SU-DHL-6 (cell line): ENCODE results near the gene RCAN1.

Source experiments
- EZH2phosphoT487 ChIP-seq: fragments of 200-600 bp; sonication (generic), shearing (Covaris generic); conservative IDR thresholded peaks from 2 replicates; pipeline ENCODE4 v1.6.1; 2018; ENCODE audit warnings: mild to moderate bottlenecking, antibody characterized with exemption, low read length, moderate library complexity, mixed read lengths
- TF ChIP-seq, protein P1 (sequence below): fragments of 200-600 bp; sonication (generic); IDR thresholded peaks from one replicate; pipeline ENCODE4 v1.5.1; 2017; ENCODE audit warnings: antibody characterized with exemption, mild to moderate bottlenecking, low read length, moderate library complexity; ENCODE audit not compliant: insufficient read depth, poor library complexity, severe bottlenecking

DNA sequence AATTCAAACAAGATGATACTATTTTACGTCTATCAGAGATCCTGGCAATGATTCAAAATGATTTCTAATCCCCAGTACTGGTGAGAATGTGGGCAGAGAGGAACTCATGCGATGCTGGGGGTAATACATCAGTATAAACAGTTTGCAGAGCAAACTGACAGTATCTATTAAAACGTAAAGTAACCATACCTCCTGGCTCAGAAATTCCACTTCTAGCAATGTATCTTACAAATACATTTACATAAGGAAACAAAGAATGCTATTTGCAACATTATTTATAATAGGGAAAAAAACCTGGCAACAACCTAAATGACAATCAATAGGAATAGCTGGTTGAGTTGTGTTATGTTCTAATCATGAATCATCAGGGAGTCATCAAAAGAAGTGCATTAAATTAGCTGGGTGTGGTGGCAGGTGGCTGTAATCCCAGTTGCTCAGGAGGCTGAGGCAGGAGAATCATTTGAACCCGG lies 15.9 kb downstream of the RCAN1 start:
- TF ChIP-seq, protein P1, sequence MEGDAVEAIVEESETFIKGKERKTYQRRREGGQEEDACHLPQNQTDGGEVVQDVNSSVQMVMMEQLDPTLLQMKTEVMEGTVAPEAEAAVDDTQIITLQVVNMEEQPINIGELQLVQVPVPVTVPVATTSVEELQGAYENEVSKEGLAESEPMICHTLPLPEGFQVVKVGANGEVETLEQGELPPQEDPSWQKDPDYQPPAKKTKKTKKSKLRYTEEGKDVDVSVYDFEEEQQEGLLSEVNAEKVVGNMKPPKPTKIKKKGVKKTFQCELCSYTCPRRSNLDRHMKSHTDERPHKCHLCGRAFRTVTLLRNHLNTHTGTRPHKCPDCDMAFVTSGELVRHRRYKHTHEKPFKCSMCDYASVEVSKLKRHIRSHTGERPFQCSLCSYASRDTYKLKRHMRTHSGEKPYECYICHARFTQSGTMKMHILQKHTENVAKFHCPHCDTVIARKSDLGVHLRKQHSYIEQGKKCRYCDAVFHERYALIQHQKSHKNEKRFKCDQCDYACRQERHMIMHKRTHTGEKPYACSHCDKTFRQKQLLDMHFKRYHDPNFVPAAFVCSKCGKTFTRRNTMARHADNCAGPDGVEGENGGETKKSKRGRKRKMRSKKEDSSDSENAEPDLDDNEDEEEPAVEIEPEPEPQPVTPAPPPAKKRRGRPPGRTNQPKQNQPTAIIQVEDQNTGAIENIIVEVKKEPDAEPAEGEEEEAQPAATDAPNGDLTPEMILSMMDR = no peak
- TF ChIP-seq EZH2phosphoT487 = no peak
